GM21576 (cell line): Measurements from ENCODE around the gene CASZ1.

Source experiments
- ATAC-seq: cut with Tn5 transposase; IDR thresholded peaks from one replicate; pipeline ENCODE4 v1.9.1; 2021; ENCODE audit warnings: mild to moderate bottlenecking, moderate library complexity; ENCODE audit not compliant: unreplicated experiment

CASZ1 gene

DNA sequence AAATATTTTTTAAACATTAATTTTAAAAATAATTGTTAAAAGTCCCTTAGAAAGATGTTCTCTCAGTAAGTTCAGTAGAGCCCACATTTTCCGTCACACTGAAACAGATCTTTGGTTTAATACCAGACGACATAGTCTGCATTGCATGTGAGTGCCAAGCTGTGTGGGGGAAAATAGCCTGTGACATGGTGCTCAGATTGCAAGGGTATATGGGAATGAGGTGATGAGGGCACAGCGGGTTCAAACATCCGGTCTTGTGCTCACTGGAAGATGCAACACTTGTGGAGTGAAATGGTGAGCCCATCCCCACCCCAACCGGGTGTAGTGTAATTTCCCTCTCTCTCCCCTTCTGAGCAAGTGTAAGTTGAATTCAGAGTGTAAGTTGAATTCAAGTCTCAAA lies 207.4 kb downstream of the CASZ1 start:
- ATAC-seq: no peak

DNA sequence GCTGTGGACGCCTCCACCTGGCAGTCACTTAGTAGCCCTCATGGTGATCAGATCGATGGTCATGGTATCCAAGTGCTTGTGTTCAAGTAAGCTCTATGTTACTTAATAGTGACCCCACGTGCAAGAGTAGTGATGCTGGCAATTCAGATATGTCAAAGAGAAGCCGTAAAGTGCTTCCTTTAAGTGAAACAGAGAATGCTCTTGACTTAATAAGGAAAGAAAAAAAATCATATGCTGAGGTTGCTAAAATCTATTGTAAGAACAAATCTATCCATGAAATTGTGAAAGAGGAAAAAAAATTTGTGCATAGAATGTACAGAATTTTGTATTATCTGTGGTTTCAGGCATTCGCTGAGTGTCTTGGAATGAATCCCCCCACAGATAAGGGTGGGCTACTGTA lies 207.8 kb downstream of the CASZ1 start:
- no peak for ATAC-seq
